PC-3 (cell line): ENCODE results near the gene PTPRN2. TPM values are rescaled to one million over a fixed set of nuclear protein-coding genes. Genes with fewer than 3 reads are reported as not detected.

Source experiments
- ATAC-seq: fragments of 200-7000 bp; cut with Tn5 transposase; 2 replicates; pipeline ENCODE4 v1.9.1; 2020; ENCODE audit warnings: mild to moderate bottlenecking, moderate library complexity
- BruUV-seq: library from RNA; stranded (reverse); fragments of 400-500 nt; replicated peaks from 2 replicates; lab custom pipeline; 2021; lab: Mats Ljungman, UMichigan
- CTCF ChIA-PET: fragments of 300-600 bp; sonication (Branson Sonifier 250); formaldehyde crosslinking; loops from one replicate; lab custom pipeline; 2022; ENCODE audit warnings: antibody characterized with exemption; lab: Charles Lee
- POLR2A ChIA-PET: fragments of 300-600 bp; sonication (Branson Sonifier 250); formaldehyde crosslinking; loops from one replicate; lab custom pipeline; 2022; ENCODE audit warnings: antibody characterized with exemption; ENCODE audit not compliant: unreplicated experiment; lab: Charles Lee
- DNase-seq: peaks from one replicate; pipeline ENCODE4 v3.0.0-alpha.2; 2015
- H2AFZ ChIP-seq: fragments of 300-600 bp; sonication (generic); 2 replicates; pipeline ENCODE4 v1.6.0; 2016; ENCODE audit warnings: antibody characterized with exemption, low read length
- H3F3A ChIP-seq: fragments of 300-600 bp; sonication (generic); one replicate; pipeline ENCODE4 v1.6.0; 2017; ENCODE audit warnings: antibody characterized with exemption, low read length, control low read depth, mild to moderate bottlenecking; ENCODE audit not compliant: unreplicated experiment
- H3K27ac ChIP-seq: fragments of 300-600 bp; sonication (generic); 2 replicates; pipeline ENCODE4 v1.5.1; 2016; ENCODE audit warnings: mild to moderate bottlenecking, low read length
- H3K27me3 ChIP-seq: fragments of 300-600 bp; sonication (generic); 2 replicates; pipeline ENCODE4 v1.6.1; 2016; ENCODE audit warnings: low read length, mixed read lengths
- H3K36me3 ChIP-seq: fragments of 300-600 bp; sonication (generic); 2 replicates; pipeline ENCODE4 v1.6.1; 2016; ENCODE audit warnings: low read depth, mixed run types, low read length, mixed read lengths
- H3K4me1 ChIP-seq: fragments of 300-600 bp; sonication (generic); 2 replicates; pipeline ENCODE4 v1.5.1; 2016; ENCODE audit warnings: low read length; ENCODE audit not compliant: insufficient read depth
- H3K4me2 ChIP-seq: fragments of 300-600 bp; sonication (generic); 2 replicates; pipeline ENCODE4 v1.6.0; 2016; ENCODE audit warnings: low read length
- H3K4me3 ChIP-seq: fragments of 300-600 bp; sonication (generic); 2 replicates; pipeline ENCODE4 v1.5.1; 2016; ENCODE audit warnings: mild to moderate bottlenecking, low read length, mixed read lengths
- H3K79me2 ChIP-seq: fragments of 300-600 bp; sonication (generic); 2 replicates; pipeline ENCODE4 v1.6.1; 2017; ENCODE audit warnings: low read length, mixed read lengths
- H3K9ac ChIP-seq: fragments of 300-600 bp; sonication (generic); 2 replicates; pipeline ENCODE4 v1.6.0; 2016; ENCODE audit warnings: mild to moderate bottlenecking, low read length
- H3K9me2 ChIP-seq: fragments of 300-600 bp; sonication (generic); replicated peaks from 2 replicates; pipeline ENCODE4 v1.6.1; 2016; ENCODE audit warnings: mixed run types, low read length, mixed read lengths
- H3K9me3 ChIP-seq: fragments of 300-600 bp; sonication (generic); 2 replicates; pipeline ENCODE4 v1.6.1; 2016; ENCODE audit warnings: low read length, mixed read lengths
- H4K20me1 ChIP-seq: fragments of 300-600 bp; sonication (generic); 2 replicates; pipeline ENCODE4 v1.6.1; 2016; ENCODE audit warnings: low read length, mixed read lengths
- EZH2 ChIP-seq: fragments of 300-600 bp; sonication (generic); IDR thresholded peaks from one replicate; pipeline ENCODE4 v1.6.1; 2017; ENCODE audit warnings: antibody characterized with exemption, mild to moderate bottlenecking, low read length; ENCODE audit not compliant: unreplicated experiment
- EZH2phosphoT487 ChIP-seq: fragments of 300-600 bp; sonication (generic); IDR thresholded peaks from 2 replicates; pipeline ENCODE4 v1.6.1; 2018; ENCODE audit warnings: mild to moderate bottlenecking, antibody characterized with exemption, low read length, borderline replicate concordance
- intact Hi-C: fragments of 100-400 bp; cut with micrococcal nuclease; formaldehyde crosslinking; loops from 2 replicates; pipeline ENCODE4 v1.9.0; 2023
- total RNA-seq: library from RNA; depleted of rRNA; stranded (reverse); fragments of >200 nt; gene quantifications from 2 replicates; pipeline ENCODE4 v1.2.3, GENCODE V29; 2014
- TF ChIP-seq, protein P1 (sequence below): fragments of 300-600 bp; sonication (generic); conservative IDR thresholded peaks from 2 replicates; pipeline ENCODE4 v1.5.1; 2017; ENCODE audit warnings: antibody characterized with exemption, low read depth, mild to moderate bottlenecking, low read length

Gene PTPRN2
- total RNA-seq, 1 experiment from 2014 or later: 3.2 TPM

DNA sequence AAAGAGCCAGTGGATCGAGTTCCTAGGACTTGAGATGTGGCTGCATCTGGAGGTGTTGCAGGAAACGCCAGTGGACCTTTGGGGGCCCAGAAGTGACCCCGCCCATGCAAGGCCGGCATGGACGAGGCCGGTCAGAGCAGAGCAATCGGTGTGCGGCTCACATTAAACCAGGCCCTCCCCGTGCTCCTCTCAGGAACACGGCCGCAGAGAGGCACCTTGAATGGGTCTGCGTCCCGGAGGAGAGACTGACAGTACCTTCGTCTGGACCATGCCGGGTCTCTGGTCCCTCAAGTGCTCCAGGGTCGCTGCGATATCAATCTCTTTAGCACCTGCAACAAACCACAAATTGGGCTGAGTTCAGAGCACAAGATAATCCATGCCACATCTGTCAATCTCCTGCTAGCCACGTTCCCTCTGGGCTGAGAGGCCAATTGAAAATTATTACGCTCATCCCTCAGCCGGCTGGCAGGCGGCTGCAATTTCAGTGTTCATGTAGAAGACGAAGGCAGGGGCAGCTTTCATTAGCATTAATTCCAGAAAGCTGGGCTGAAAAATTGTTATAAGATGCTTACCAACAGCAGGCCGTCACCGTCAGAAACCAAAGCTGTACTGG is 1038.8 kb downstream of the PTPRN2 start:
- Histone ChIP-seq H2AFZ (no peak overlapping the region), H3K4me3 (no peak overlapping the region), H4K20me1 (no peaks in the 10 kb centered on the region), H3K9me3 (no peaks in the 10 kb centered on the region), H3K9ac (no peak overlapping the region), H3F3A (no peaks in the 10 kb centered on the region), H3K79me2 (no peaks in the 10 kb centered on the region), H3K27me3 (no peaks in the 10 kb centered on the region), H3K27ac (no peak overlapping the region), H3K9me2 (no peaks in the 10 kb centered on the region), H3K36me3 (no peaks in the 10 kb centered on the region), H3K4me1 (no peaks in the 10 kb centered on the region), H3K4me2 (no peak overlapping the region)
- ChIA-PET POLR2A (no interaction called here), CTCF (no interaction called here)
- ATAC-seq: no peak
- DNase-seq: no peak
- intact Hi-C loops: no loop called here
- no TSS peak for BruUV-seq
- TF ChIP-seq EZH2 (no peak), EZH2phosphoT487 (no peak)
- TF ChIP-seq, protein P1, sequence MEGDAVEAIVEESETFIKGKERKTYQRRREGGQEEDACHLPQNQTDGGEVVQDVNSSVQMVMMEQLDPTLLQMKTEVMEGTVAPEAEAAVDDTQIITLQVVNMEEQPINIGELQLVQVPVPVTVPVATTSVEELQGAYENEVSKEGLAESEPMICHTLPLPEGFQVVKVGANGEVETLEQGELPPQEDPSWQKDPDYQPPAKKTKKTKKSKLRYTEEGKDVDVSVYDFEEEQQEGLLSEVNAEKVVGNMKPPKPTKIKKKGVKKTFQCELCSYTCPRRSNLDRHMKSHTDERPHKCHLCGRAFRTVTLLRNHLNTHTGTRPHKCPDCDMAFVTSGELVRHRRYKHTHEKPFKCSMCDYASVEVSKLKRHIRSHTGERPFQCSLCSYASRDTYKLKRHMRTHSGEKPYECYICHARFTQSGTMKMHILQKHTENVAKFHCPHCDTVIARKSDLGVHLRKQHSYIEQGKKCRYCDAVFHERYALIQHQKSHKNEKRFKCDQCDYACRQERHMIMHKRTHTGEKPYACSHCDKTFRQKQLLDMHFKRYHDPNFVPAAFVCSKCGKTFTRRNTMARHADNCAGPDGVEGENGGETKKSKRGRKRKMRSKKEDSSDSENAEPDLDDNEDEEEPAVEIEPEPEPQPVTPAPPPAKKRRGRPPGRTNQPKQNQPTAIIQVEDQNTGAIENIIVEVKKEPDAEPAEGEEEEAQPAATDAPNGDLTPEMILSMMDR: no peak

DNA sequence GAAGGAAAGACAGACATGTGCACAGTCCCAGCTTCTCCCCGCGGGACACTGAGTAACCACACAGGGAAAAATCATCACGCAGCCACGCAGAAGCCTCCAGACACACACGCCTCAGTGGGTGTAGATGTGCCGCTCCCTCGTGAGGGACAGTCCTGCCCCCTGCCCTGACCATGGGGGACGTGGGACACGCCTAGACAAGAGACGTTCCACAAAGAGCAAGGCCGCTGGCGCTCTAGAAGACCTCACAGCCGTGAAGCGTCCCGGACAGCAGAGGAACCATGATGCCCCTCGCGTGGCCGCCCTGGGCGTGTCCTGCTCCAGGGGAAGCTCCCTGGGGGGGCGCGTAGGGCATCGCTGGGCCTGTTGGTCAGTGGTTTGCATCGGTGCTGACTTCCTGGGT is 1040.0 kb downstream of the PTPRN2 start:
- no peaks in the 10 kb centered on the region for H3K27me3 ChIP-seq
- intact Hi-C loops: no loop called here
- no peaks in the 10 kb centered on the region for H4K20me1 ChIP-seq
- ChIA-PET CTCF (no interaction called here), POLR2A (no interaction called here)
- no peak overlapping the region for H2AFZ ChIP-seq
- H3K4me3 ChIP-seq: no peak overlapping the region
- no peaks in the 10 kb centered on the region for H3K9me2 ChIP-seq
- no peaks in the 10 kb centered on the region for H3F3A ChIP-seq
- no peaks in the 10 kb centered on the region for H3K36me3 ChIP-seq
- no TSS peak for BruUV-seq
- H3K9ac ChIP-seq: no peak overlapping the region
- no peaks in the 10 kb centered on the region for H3K4me1 ChIP-seq
- H3K4me2 ChIP-seq: no peak overlapping the region
- ATAC-seq: no peak
- TF ChIP-seq EZH2 (no peak), EZH2phosphoT487 (no peak)
- TF ChIP-seq, protein P1: no peak
- no peaks in the 10 kb centered on the region for H3K79me2 ChIP-seq
- no peak for DNase-seq
- no peaks in the 10 kb centered on the region for H3K9me3 ChIP-seq
- H3K27ac ChIP-seq: no peak overlapping the region

DNA sequence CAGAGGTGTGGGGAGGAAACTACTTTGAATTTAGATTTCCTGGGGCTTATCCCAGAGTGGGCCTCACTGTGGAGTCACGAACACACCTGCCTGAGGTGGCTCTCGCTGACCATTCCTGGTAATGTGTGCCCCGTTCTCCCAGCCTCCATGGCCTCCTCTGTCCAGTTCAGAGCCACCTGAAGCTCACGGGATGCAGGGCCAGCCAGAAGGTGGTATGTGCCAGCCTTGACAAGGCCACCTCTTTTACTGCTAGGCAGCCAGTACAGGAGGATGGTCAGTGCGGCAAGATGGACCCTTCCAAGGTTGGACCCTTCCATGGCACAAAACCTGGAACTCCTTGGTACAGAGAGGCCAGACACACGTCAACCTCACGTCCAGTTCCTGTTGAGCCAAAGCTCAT is 1040.5 kb downstream of the PTPRN2 start:
- H2AFZ ChIP-seq: no peak overlapping the region
- BruUV-seq: no TSS peak
- no peaks in the 10 kb centered on the region for H4K20me1 ChIP-seq
- no peak overlapping the region for H3K4me2 ChIP-seq
- no peaks in the 10 kb centered on the region for H3K79me2 ChIP-seq
- no peaks in the 10 kb centered on the region for H3K4me1 ChIP-seq
- no peak overlapping the region for H3K27ac ChIP-seq
- H3K4me3 ChIP-seq: no peak overlapping the region
- no peaks in the 10 kb centered on the region for H3K36me3 ChIP-seq
- no peaks in the 10 kb centered on the region for H3F3A ChIP-seq
- H3K9me3 ChIP-seq: no peaks in the 10 kb centered on the region
- H3K27me3 ChIP-seq: no peaks in the 10 kb centered on the region
- ChIA-PET CTCF (no interaction called here), POLR2A (no interaction called here)
- H3K9me2 ChIP-seq: no peaks in the 10 kb centered on the region
- ATAC-seq (no peak), DNase-seq (no peak)
- intact Hi-C loops: no loop called here
- H3K9ac ChIP-seq: no peak overlapping the region
- TF ChIP-seq, protein P1: no peak
- no peak for TF ChIP-seq EZH2
- TF ChIP-seq EZH2phosphoT487: no peak
